ENCODE data around the gene GNB5.

GNB5 gene

DNA sequence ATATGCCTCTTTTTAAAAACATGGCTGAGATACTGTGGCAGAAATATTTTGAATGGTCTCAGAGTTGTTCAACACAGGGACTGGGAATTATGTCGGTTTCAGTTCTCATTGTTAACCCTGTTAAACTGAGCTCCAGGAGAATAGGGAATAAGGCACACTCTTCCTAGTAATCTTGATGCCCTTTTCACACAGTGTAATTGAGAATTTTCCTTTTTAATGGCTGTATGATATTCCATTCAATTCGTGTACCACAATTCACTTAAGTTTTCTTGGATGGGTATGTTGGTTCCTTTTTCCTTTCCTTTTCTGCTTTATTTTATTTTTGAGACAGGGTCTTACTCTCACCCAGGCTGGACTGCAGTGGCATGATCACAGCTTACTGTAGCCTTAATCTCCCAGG, 44.9 kb downstream of the GNB5 start:
- Histone ChIP-seq H3K27me3 (no peaks in the 10 kb centered on the region), H3K4me1 (peaks cover 0 to 3% (median 0%) of the 10 kb centered on the region in 4 donors), H3K4me3 (no peak overlapping the region), H3K27ac (no peak overlapping the region), H3K36me3 (peaks cover 20 to 76% (median 55%) of the 10 kb centered on the region in 3 donors), H3K9me3 (no peaks in the 10 kb centered on the region)
- DNase-seq: no peak
- TF ChIP-seq, protein P1, sequence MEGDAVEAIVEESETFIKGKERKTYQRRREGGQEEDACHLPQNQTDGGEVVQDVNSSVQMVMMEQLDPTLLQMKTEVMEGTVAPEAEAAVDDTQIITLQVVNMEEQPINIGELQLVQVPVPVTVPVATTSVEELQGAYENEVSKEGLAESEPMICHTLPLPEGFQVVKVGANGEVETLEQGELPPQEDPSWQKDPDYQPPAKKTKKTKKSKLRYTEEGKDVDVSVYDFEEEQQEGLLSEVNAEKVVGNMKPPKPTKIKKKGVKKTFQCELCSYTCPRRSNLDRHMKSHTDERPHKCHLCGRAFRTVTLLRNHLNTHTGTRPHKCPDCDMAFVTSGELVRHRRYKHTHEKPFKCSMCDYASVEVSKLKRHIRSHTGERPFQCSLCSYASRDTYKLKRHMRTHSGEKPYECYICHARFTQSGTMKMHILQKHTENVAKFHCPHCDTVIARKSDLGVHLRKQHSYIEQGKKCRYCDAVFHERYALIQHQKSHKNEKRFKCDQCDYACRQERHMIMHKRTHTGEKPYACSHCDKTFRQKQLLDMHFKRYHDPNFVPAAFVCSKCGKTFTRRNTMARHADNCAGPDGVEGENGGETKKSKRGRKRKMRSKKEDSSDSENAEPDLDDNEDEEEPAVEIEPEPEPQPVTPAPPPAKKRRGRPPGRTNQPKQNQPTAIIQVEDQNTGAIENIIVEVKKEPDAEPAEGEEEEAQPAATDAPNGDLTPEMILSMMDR (IDR thresholded peaks at IDR 0.05): no peak
- intact Hi-C loops (cut with DNase I; ENCODE audit: low total_unique reads): loop anchor here (10.0 kb wide), 1 partner anchor 191 kb away; no protein-coding TSS in a partner anchor

DNA sequence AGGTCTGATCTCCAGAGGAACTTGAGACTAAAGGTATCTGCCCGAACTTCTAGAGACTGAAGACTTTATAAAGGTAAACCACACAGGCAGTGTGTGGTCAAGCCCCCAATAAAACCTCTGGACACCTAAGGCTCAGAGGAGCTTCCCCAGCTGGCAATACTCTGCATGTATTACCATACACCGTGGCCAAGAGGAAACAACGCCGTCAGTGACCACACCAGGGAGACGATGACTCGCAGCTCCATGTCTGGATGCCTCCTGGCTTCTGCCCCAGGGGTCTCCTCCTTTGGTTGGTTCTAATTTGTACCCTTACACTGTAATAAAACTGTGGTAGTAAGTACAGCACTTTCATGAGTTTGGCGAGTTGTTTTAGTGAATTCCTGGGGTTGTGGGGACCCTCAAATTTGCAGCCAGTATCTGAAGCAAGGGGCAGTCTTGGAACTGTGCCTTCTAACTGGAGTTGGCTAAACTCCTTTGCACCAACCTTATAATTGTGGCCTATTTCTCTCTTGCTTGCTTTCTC, 46.5 kb downstream of the GNB5 start:
- Histone ChIP-seq H3K36me3 (peaks cover 29 to 74% (median 45%) of the 10 kb centered on the region in 3 donors), H3K27ac (no peak overlapping the region), H3K4me1 (peaks cover 0 to 3% (median 0%) of the 10 kb centered on the region in 4 donors), H3K27me3 (no peaks in the 10 kb centered on the region), H3K4me3 (no peak overlapping the region), H3K9me3 (no peaks in the 10 kb centered on the region)
- no peak for DNase-seq
- intact Hi-C loops (cut with DNase I; ENCODE audit: low total_unique reads): loop anchor here (10.0 kb wide), 1 partner anchor 190 kb away; no protein-coding TSS in a partner anchor
- TF ChIP-seq, protein P1 (IDR thresholded peaks at IDR 0.05): no peak

DNA sequence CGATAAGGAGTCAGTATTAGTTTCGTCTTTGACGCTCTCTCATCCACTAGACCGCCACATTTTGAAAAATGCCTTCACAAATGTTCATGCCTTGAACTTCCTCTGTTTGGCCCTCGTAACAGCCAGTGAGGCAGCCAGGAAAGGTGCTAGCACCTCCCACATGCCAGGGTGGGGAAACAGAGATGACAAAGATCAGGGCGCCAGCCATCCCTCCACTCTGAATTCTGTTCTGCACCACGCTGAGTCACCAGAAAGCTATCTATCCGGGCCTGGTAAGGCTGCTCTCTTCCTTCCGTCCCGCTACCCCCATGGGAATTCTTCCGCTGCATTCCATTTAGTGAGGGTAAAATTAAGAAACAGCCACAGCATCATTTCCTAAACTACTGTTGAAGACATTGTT, 47.3 kb downstream of the GNB5 start:
- no peak overlapping the region for H3K27ac ChIP-seq
- intact Hi-C loops (cut with DNase I; ENCODE audit: low total_unique reads): loop anchor here (10.0 kb wide), 1 partner anchor 189 kb away; no protein-coding TSS in a partner anchor
- peaks cover 0 to 3% (median 0%) of the 10 kb centered on the region in 4 donors for H3K4me1 ChIP-seq
- H3K4me3 ChIP-seq: no peak overlapping the region
- H3K27me3 ChIP-seq: no peaks in the 10 kb centered on the region
- peaks cover 21 to 69% (median 36%) of the 10 kb centered on the region in 3 donors for H3K36me3 ChIP-seq
- DNase-seq: no peak
- TF ChIP-seq, protein P1 (IDR thresholded peaks at IDR 0.05): no peak
- H3K9me3 ChIP-seq: no peaks in the 10 kb centered on the region

DNA sequence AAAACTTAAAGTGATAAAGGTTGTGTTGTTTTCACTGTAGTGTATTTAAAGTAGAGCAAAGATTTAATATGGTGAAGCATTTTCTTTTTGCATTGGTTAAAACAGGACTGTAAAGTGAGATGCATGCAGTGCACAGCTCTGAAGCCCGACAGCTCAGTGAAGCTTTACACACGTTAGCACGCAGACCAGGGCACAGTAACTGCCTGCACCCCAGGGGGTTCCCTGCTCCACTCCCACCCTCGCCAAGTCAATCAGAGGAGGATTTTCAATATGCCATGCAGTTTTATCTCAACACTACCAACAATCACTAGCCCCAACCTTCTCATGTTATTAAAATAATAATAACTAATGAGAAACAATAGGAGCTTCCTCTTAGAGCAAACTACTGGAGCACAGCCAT, 50.5 kb downstream of the GNB5 start:
- intact Hi-C loops (cut with DNase I; ENCODE audit: low total_unique reads): loop anchor here (10.0 kb wide), 1 partner anchor 186 kb away; no protein-coding TSS in a partner anchor
- Histone ChIP-seq H3K4me1 (peaks cover 0 to 12% (median 4%) of the 10 kb centered on the region in 4 donors), H3K27me3 (no peaks in the 10 kb centered on the region), H3K36me3 (peaks cover 12 to 62% (median 23%) of the 10 kb centered on the region in 3 donors), H3K9me3 (no peaks in the 10 kb centered on the region), H3K27ac (no peak overlapping the region), H3K4me3 (no peak overlapping the region)
- TF ChIP-seq, protein P1 (IDR thresholded peaks at IDR 0.05): no peak
- no peak for DNase-seq

DNA sequence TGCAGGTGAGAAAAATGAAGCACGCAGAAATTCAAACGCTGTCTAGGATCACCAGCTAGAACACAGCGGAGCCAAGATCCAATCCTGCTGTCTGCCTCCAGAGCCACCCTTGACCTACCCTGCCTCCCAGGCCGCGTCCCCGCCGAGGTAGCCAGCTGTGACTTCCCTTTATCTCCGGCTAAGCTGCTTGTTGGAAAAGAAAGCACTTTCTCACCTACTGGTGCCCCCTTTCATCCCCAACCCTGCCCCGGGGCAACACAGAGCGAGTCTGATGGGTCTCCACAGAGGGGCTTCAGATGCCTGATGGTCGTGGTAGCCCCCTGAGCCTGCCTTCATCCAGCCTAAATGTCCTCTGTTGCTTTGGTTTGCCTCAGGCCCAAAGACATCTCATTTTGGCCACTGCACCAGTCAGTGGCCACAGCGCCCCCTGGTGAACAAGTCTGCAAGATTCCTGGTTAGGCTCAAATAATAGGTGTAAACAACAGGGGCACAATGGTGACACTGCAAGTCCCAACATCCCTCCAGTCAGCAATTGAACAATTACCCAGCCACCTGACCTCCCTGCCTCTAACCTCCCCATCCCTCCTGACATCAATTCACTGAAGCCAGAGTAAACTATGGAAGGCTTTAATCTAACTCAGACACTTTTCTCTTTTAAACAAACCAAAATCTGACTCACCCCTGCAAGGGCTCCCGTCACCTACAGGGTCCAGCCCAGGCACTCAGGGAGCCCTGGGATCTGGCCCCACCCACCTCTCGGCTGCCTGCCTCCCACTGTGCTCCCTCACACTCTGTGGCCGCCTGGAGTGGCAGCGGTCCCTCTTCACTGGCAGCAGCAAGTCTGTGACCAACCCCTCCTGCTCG, 51.4 kb downstream of the GNB5 start:
- H3K4me3 ChIP-seq: no peak overlapping the region
- DNase-seq: peak; percentile 76 to 82
- H3K36me3 ChIP-seq: peaks cover 12 to 68% (median 21%) of the 10 kb centered on the region in 3 donors
- TF ChIP-seq, protein P1 (IDR thresholded peaks at IDR 0.05): peak; percentile 71 to 74
- H3K27me3 ChIP-seq: no peaks in the 10 kb centered on the region
- H3K4me1 ChIP-seq: peaks cover 0 to 12% (median 4%) of the 10 kb centered on the region in 4 donors
- intact Hi-C loops (cut with DNase I; ENCODE audit: low total_unique reads): loop anchor here (10.0 kb wide), 2 partner anchors 65 to 185 kb away; no protein-coding TSS in a partner anchor
- no peak overlapping the region for H3K27ac ChIP-seq
- H3K9me3 ChIP-seq: no peaks in the 10 kb centered on the region
